Panc1 (cell line): Measurements from ENCODE around the gene KLHDC8A. TPM values are rescaled to one million over a fixed set of nuclear protein-coding genes. Genes with fewer than 3 reads are reported as not detected.
A peak's percentile ranks its signal among the peaks of the same experiment; 100 is the strongest.

ENCODE experiments used
- ATAC-seq: fragments of 200-7000 bp; cut with Tn5 transposase; 2 replicates; pipeline ENCODE4 v1.9.1; 2020; ENCODE audit warnings: mild to moderate bottlenecking, moderate library complexity
- BruUV-seq: library from RNA; stranded (reverse); fragments of 400-500 nt; replicated peaks from 2 replicates; lab custom pipeline; 2021; lab: Mats Ljungman, UMichigan
- CTCF ChIA-PET: fragments of 300-600 bp; sonication (Branson Sonifier 250); formaldehyde crosslinking; loops from one replicate; lab custom pipeline; 2022; ENCODE audit warnings: antibody characterized with exemption; lab: Charles Lee
- POLR2A ChIA-PET: fragments of 300-600 bp; sonication (Branson Sonifier 250); formaldehyde crosslinking; loops from one replicate; lab custom pipeline; 2022; ENCODE audit warnings: antibody characterized with exemption; lab: Charles Lee
- DNase-seq: peaks from one replicate; pipeline ENCODE4 v3.0.0-alpha.2; 2010; ENCODE audit warnings: low read depth, low spot score
- H3K27ac ChIP-seq: 2 replicates; pipeline ENCODE4 v1.5.1; 2011; ENCODE audit warnings: mild to moderate bottlenecking, low read length, inconsistent platforms
- H3K27me3 ChIP-seq: fragments of 200-500 bp; sonication (Bioruptor generic); 2 replicates; pipeline ENCODE4 v1.6.0; 2014; ENCODE audit warnings: low read length, inconsistent platforms; ENCODE audit not compliant: control insufficient read depth, insufficient read depth
- H3K36me3 ChIP-seq: fragments of 200-500 bp; sonication (Bioruptor generic); 2 replicates; pipeline ENCODE4 v1.5.1; 2014; ENCODE audit warnings: inconsistent platforms, mild to moderate bottlenecking, low read length, moderate library complexity; ENCODE audit not compliant: control insufficient read depth, insufficient read depth
- H3K4me1 ChIP-seq: 2 replicates; pipeline ENCODE4 v1.5.1; 2011; ENCODE audit warnings: inconsistent platforms, mild to moderate bottlenecking, low read length, moderate library complexity; ENCODE audit not compliant: control insufficient read depth, insufficient read depth
- H3K4me3 ChIP-seq, 2 experiments: 2 replicates each; pipeline ENCODE4 v1.5.1; 2011 to 2012; ENCODE audit warnings: low read depth in 2 of 2, low read length in 2 of 2, mild to moderate bottlenecking in 2 of 2, inconsistent platforms in 1 of 2, moderate library complexity in 1 of 2
- H3K9me3 ChIP-seq: fragments of 200-500 bp; sonication (Bioruptor generic); 2 replicates; pipeline ENCODE4 v1.5.1; 2014; ENCODE audit warnings: low read depth, mild to moderate bottlenecking, inconsistent platforms, low read length, moderate library complexity; ENCODE audit not compliant: control insufficient read depth, insufficient read depth
- CTCF ChIP-seq: fragments of 450-650 bp; IDR thresholded peaks from 2 replicates; pipeline ENCODE4 v1.5.1; 2017; ENCODE audit warnings: mild to moderate bottlenecking
- POLR2AphosphoS5 ChIP-seq: IDR thresholded peaks from 2 replicates; pipeline ENCODE4 v1.6.1; 2012; ENCODE audit warnings: mild to moderate bottlenecking, low read depth, low read length, moderate library complexity
- REST ChIP-seq, 2 experiments: IDR thresholded peaks; 2 replicates each; pipeline ENCODE4 v1.6.1; 2011 to 2012; ENCODE audit warnings: low read depth in 2 of 2, control low read depth in 1 of 2, low read length in 1 of 2, mild to moderate bottlenecking in 1 of 2, moderate library complexity in 1 of 2; ENCODE audit not compliant: insufficient read depth in 1 of 2
- SIN3A ChIP-seq: IDR thresholded peaks from 2 replicates; pipeline ENCODE4 v1.6.1; 2012; ENCODE audit warnings: low read depth, mild to moderate bottlenecking, low read length, moderate library complexity, borderline replicate concordance; ENCODE audit not compliant: insufficient read depth
- TCF7L2 ChIP-seq: IDR thresholded peaks from 2 replicates; pipeline ENCODE4 v1.6.1; 2011; ENCODE audit warnings: mild to moderate bottlenecking, low read depth, low read length, inconsistent platforms
- in situ Hi-C: cut with HindIII; loops from 2 replicates; pipeline ENCODE4 v1.10.0; 2016; ENCODE audit warnings: low sequenced_read_pairs, low pct_unique_long_range_greater_than_20kb
- intact Hi-C: fragments of 100-400 bp; cut with micrococcal nuclease; formaldehyde crosslinking; loops from one replicate; pipeline ENCODE4 v1.10.0; 2022; ENCODE audit not compliant: unreplicated experiment
- total RNA-seq: library from RNA; stranded (reverse); gene quantifications from one replicate; pipeline ENCODE4 v1.2.1, GENCODE V29; 2021; ENCODE audit not compliant: unreplicated experiment

KLHDC8A gene
- total RNA-seq, 1 experiment from 2014 or later: 0.31 TPM

GRCh38 chr1:205335692-205336091 is 21.0 kb downstream of the KLHDC8A start:
- DNase-seq: no peak
- intact Hi-C loops (no loop called here), in situ Hi-C loops (no loop called here)
- Histone ChIP-seq H3K9me3 (no peaks in the 10 kb centered on the region), H3K27me3 (no peaks in the 10 kb centered on the region), H3K4me1 (0 out of 2 replicates have a peak, but pooled peaks cover 3% of the 10 kb centered on the region), H3K27ac (no peak overlapping the region), H3K4me3 (no peak overlapping the region), H3K36me3 (no peaks in the 10 kb centered on the region)
- TF ChIP-seq TCF7L2: no peak
- no peak for TF ChIP-seq REST (IDR thresholded peaks at IDR 0.05; ENCODE audit: insufficient read depth in 1 of 2, low read depth in 2 of 2, low read length in 1 of 2)
- TF ChIP-seq CTCF: peak; percentile 99
- no peak for TF ChIP-seq SIN3A
- no peak for TF ChIP-seq POLR2AphosphoS5
- ChIA-PET CTCF (interaction anchor here (0.6 to 3.7 kb wide), 12 partner anchors 12 to 681 kb away, joined by 3 to 21 read pairs (median 3); no protein-coding TSS in a partner anchor), POLR2A (no interaction called here)
- peak; percentile 94 for ATAC-seq
- no TSS peak for BruUV-seq

DNA sequence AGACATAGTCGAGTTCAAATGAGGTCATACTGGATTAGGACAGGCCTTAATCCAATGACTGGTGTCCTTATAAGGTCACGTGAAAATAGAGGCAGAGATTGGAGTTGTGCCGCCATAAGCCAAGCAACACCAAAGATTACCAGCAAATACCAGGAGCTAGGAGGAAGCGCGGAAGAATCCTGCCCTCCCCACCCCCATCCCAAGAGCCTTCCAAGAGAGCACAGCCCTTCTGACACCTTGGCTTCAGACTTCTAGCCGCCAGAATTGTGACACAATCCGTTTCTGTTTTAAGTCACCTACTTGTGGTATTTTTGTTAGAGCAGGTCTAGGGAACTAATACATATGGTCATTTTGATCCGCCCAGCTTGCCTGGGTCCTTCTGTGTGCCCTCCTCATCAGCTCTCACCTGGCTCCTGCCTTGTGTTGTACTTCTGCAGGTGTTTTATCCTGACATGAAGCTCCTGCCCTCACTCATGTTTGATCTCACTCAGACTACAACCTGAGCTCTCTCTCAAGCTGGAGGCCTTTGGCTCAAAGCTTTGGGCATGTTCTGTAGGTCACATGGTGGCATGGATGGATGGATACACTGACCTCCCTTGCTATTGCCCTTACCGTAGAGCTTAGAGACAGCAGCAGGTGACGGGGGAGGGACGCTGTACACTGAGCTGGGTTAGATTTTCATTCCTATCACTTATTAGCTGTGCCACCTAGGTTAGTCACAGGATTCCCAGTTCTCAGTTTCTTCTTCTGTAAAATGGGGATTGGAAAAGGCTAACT is 24.5 kb downstream of the KLHDC8A start:
- intact Hi-C loops (no loop called here), in situ Hi-C loops (no loop called here)
- ATAC-seq: no peak

More for the DNA sequence above, 24.5 kb downstream of the KLHDC8A start:
- POLR2A ChIA-PET: interaction anchor here (0.7 kb wide), 1 partner anchor 9 kb away, joined by 4 read pairs; no protein-coding TSS in a partner anchor
- CTCF ChIA-PET: interaction anchor here (1.2 kb wide), 1 partner anchor 153 kb away, joined by 3 read pairs; no protein-coding TSS in a partner anchor
- Histone ChIP-seq H3K4me3 (no peak overlapping the region), H3K9me3 (no peaks in the 10 kb centered on the region), H3K36me3 (no peaks in the 10 kb centered on the region), H3K4me1 (0 out of 2 replicates have a peak, but pooled peaks cover 3% of the 10 kb centered on the region), H3K27me3 (no peaks in the 10 kb centered on the region), H3K27ac (no peak overlapping the region)
- BruUV-seq: no TSS peak
- DNase-seq: no peak
- TF ChIP-seq POLR2AphosphoS5 (no peak), REST (IDR thresholded peaks at IDR 0.05; ENCODE audit: insufficient read depth in 1 of 2, low read depth in 2 of 2, low read length in 1 of 2) (no peak), SIN3A (no peak), TCF7L2 (no peak), CTCF (no peak)
